Activated naive CD8-positive, alpha-beta T cell treated with anti-CD3 and anti-CD28 coated beads for 36 hours (primary cell): ENCODE measurements around the gene TMEM11. TPM values are rescaled to one million over a fixed set of nuclear protein-coding genes. Genes with fewer than 3 reads are reported as not detected.

Experiments
- DNase-seq: peaks from one replicate; pipeline ENCODE4 v3.0.0; 2021
- H3K27ac Mint-ChIP-seq: one replicate; pipeline ENCODE4 v1.8.0; 2022; ENCODE audit warnings: mild to moderate bottlenecking, moderate library complexity, mixed read lengths
- H3K27me3 Mint-ChIP-seq: one replicate; pipeline ENCODE4 v1.8.0; 2022; ENCODE audit warnings: mild to moderate bottlenecking, mixed read lengths
- H3K36me3 Mint-ChIP-seq: one replicate; pipeline ENCODE4 v1.8.0; 2021; ENCODE audit warnings: mild to moderate bottlenecking, mixed read lengths
- H3K4me1 Mint-ChIP-seq: one replicate; pipeline ENCODE4 v1.8.0; 2021; ENCODE audit warnings: mixed read lengths
- H3K4me3 Mint-ChIP-seq: one replicate; pipeline ENCODE4 v1.8.0; 2022; ENCODE audit warnings: mild to moderate bottlenecking, moderate library complexity, mixed read lengths
- H3K9me3 Mint-ChIP-seq: one replicate; pipeline ENCODE4 v1.8.0; 2022; ENCODE audit warnings: mixed read lengths
- total RNA-seq, 2 experiments: library from RNA; stranded (reverse); gene quantifications; one replicate each; pipeline ENCODE4 v1.2.3, GENCODE V29; 2021

TMEM11 gene, protein sequence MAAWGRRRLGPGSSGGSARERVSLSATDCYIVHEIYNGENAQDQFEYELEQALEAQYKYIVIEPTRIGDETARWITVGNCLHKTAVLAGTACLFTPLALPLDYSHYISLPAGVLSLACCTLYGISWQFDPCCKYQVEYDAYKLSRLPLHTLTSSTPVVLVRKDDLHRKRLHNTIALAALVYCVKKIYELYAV
- 10 to 100 TPM; 28.3 to 29.8 TPM for total RNA-seq

DNA sequence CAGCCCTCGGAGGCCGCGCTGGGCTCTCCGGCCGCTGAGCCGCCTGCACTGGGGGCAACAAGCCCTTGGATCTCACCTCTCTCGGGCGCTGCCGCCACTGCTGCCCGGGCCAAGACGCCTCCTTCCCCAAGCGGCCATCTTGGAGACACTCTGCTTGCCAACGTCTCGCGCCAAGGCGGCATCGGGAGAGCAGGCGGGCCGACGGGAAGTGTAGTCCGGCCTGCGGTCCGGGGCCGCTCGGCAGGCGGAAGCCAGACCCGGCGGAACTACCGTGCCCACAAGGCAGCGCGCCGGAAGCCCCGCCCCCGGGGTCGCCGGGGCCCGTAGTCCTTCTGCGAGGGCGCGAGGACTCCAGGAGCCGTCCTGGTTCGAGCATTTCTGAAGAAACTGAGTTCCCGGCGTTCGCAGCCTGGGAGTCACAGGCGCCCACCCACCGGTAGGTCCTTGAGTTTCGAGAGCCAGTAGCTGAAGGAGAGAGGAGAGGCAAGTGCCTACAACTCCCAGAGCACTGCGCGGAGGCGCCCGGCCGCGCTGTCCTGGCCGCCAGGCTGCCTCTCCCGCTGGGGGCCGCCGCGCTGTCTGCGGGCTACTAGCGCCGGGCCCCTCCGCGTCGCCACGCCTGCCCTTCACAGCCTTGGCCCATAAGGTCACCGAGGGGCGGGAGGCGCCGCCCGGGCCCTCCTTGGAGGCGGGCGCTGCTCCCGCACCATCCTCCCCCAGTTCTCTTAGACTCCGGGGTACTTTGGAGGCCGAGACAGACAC is at the start of gene TMEM11:
TSS of gene TMEM11 (minus strand) at position 147 of the 762 bp plus-strand sequence. CDS start at position 138, 9 bp downstream.
- H3K4me3 Mint-ChIP-seq = peak within 1 kb of the TSS; percentile 89
- peaks cover 42% of the 10 kb centered on the region for H3K36me3 Mint-ChIP-seq
- DNase-seq = peak; percentile 98
- H3K27ac Mint-ChIP-seq = peak within 1 kb of the TSS; percentile 93
- no peaks in the 10 kb centered on the region for H3K27me3 Mint-ChIP-seq
- H3K9me3 Mint-ChIP-seq = no peaks in the 10 kb centered on the region
- H3K4me1 Mint-ChIP-seq = peaks cover 64% of the 10 kb centered on the region

GRCh38 chr17:21263376-21263775 is 49.4 kb upstream of the TMEM11 start:
- Mint-ChIP-seq H3K4me1 (peaks cover 6% of the 10 kb centered on the region), H3K36me3 (no peaks in the 10 kb centered on the region), H3K9me3 (no peaks in the 10 kb centered on the region), H3K4me3 (no peak overlapping the region), H3K27me3 (no peaks in the 10 kb centered on the region), H3K27ac (no peak overlapping the region)
- DNase-seq = no peak

- H3K27me3 Mint-ChIP-seq = no peaks in the 10 kb centered on the region
- H3K36me3 Mint-ChIP-seq = no peaks in the 10 kb centered on the region
- H3K4me1 Mint-ChIP-seq = no peaks in the 10 kb centered on the region
- DNase-seq = no peak
- H3K27ac Mint-ChIP-seq = no peak overlapping the region
- H3K4me3 Mint-ChIP-seq = no peak overlapping the region
- H3K9me3 Mint-ChIP-seq = no peaks in the 10 kb centered on the region
These were observed 48.5 kb upstream of the TMEM11 start for GRCh38 chr17:21262259-21262993.

GRCh38 chr17:21258593-21258992 is 44.6 kb upstream of the TMEM11 start:
- H3K4me1 Mint-ChIP-seq = peaks cover 5% of the 10 kb centered on the region
- no peak for DNase-seq
- no peaks in the 10 kb centered on the region for H3K9me3 Mint-ChIP-seq
- H3K27me3 Mint-ChIP-seq = no peaks in the 10 kb centered on the region
- H3K36me3 Mint-ChIP-seq = no peaks in the 10 kb centered on the region
- no peak overlapping the region for H3K27ac Mint-ChIP-seq
- no peak overlapping the region for H3K4me3 Mint-ChIP-seq

- H3K4me3 Mint-ChIP-seq = peak overlapping the region; percentile 79
- H3K27ac Mint-ChIP-seq = no peak overlapping the region
These were observed 39.9 kb upstream of the TMEM11 start for GRCh38 chr17:21253646-21254441.

GRCh38 chr17:21252796-21253645 is 39.1 kb upstream of the TMEM11 start, which contains the start of gene NATD1:
Gene NATD1, minus strand, starts transcription at chr17:21253410. Its CDS starts 146 bp downstream, at chr17:21253264.
- no peaks in the 10 kb centered on the region for H3K9me3 Mint-ChIP-seq
- peak; percentile 68 for DNase-seq
- H3K27ac Mint-ChIP-seq = no peak within 1 kb of the TSS

More at GRCh38 chr17:21253646-21254441, 39.9 kb upstream of the TMEM11 start:
- H3K36me3 Mint-ChIP-seq = no peaks in the 10 kb centered on the region
- no peak for DNase-seq
- no peaks in the 10 kb centered on the region for H3K27me3 Mint-ChIP-seq
- peaks cover 7% of the 10 kb centered on the region for H3K4me1 Mint-ChIP-seq
- H3K9me3 Mint-ChIP-seq = no peaks in the 10 kb centered on the region

DNA sequence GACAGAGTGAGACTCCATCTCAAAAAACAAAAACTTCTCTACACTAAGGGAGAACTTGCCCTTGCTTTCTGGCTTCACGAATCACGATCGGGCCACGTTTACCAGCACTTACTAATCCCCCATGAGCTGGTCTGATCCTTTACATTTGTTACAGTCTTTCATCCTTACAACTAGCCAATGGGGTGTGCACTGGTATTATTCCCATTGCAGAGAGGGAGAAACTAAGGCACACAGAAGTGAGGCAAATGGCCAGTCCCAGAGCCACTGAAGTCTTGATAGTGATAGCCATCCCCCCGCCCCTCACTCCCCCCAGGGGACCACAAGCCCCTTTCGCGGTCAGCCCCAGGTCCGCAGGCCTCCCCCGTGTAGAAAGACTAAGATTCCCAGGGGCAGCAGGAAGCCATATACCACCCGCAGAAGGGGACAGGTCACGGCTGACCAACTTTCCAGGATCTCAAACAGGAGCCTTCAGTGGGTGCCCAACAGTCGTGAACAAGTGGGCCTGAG is 38.4 kb upstream of the TMEM11 start:
- Mint-ChIP-seq H3K36me3 (no peaks in the 10 kb centered on the region), H3K27ac (no peak overlapping the region), H3K27me3 (no peaks in the 10 kb centered on the region), H3K4me1 (peaks cover 7% of the 10 kb centered on the region), H3K9me3 (no peaks in the 10 kb centered on the region), H3K4me3 (peak overlapping the region; percentile 64)
- no peak for DNase-seq

More at GRCh38 chr17:21252796-21253645, 39.1 kb upstream of the TMEM11 start, which contains the start of gene NATD1:
- no peaks in the 10 kb centered on the region for H3K27me3 Mint-ChIP-seq
- H3K4me1 Mint-ChIP-seq = peaks cover 7% of the 10 kb centered on the region
- no peaks in the 10 kb centered on the region for H3K36me3 Mint-ChIP-seq
- H3K4me3 Mint-ChIP-seq = peak within 1 kb of the TSS; percentile 79

- Mint-ChIP-seq H3K27ac (no peak overlapping the region), H3K36me3 (no peaks in the 10 kb centered on the region), H3K27me3 (no peaks in the 10 kb centered on the region), H3K4me1 (peaks cover 7% of the 10 kb centered on the region), H3K4me3 (no peak overlapping the region), H3K9me3 (no peaks in the 10 kb centered on the region)
- no peak for DNase-seq
These were observed 37.5 kb upstream of the TMEM11 start for GRCh38 chr17:21251337-21252010.

DNA sequence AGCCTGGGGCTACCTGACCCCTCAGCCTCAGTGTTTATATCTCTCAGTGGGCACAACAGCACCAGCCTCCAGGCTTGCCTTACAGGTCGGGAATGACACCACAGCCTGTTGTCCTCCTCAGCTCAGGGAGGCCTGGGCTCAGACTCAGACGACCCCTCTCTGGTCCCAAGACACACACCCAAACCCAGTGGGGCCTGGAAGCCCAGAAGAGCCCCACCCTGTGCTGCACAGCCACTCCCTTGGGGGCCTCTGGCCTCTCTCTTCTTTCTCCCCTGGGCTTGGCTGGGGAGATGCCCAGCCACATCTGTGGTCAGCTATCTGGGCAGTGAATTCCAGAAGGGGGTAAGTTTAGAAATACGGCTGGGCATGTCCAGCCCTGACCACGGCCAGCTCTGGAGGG is 36.9 kb upstream of the TMEM11 start:
- no peak overlapping the region for H3K27ac Mint-ChIP-seq
- H3K36me3 Mint-ChIP-seq = no peaks in the 10 kb centered on the region
- no peaks in the 10 kb centered on the region for H3K27me3 Mint-ChIP-seq
- no peak overlapping the region for H3K4me3 Mint-ChIP-seq
- peaks cover 7% of the 10 kb centered on the region for H3K4me1 Mint-ChIP-seq
- no peaks in the 10 kb centered on the region for H3K9me3 Mint-ChIP-seq
- DNase-seq = no peak

GRCh38 chr17:21249920-21250703 is 36.2 kb upstream of the TMEM11 start:
- Mint-ChIP-seq H3K4me3 (no peak overlapping the region), H3K9me3 (no peaks in the 10 kb centered on the region), H3K27me3 (no peaks in the 10 kb centered on the region), H3K4me1 (peaks cover 9% of the 10 kb centered on the region), H3K36me3 (no peaks in the 10 kb centered on the region), H3K27ac (no peak overlapping the region)
- no peak for DNase-seq

DNA sequence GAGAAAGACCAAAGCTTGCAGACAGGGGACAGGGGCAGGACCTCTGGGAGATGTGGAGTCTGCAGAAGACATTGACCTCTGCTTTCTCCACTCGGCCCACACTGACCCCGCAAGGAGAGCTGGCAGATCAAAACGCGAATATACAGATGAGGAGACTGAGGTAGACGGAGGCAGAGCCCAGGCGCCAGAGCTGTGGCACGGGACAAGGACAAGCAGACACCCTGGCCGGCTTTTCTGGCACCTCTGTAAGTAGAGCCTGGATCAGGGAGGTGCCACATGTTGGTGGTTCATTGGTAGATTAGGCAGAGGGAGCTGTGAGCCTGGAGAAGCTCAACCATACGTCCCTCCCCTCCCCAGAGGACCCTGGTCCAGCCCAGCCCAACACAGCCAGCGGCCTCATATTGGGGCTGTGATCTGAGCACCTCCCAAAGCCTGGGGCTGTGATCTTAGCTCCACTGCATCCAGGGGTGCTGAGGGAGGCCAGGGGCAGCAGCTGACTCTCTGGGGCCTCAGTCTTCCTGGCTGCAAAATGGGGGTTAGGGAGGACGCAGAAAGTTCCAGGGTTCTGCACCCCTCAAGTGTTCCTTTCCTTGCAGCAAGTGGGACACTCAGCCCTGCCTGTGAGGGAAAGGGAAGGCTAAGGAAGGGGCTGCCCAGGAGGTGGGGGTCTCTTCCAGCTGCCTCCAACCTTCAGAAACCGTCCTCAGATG is 35.3 kb upstream of the TMEM11 start:
- DNase-seq = no peak
- Mint-ChIP-seq H3K4me1 (peaks cover 9% of the 10 kb centered on the region), H3K4me3 (no peak overlapping the region), H3K9me3 (no peaks in the 10 kb centered on the region), H3K27ac (no peak overlapping the region), H3K36me3 (no peaks in the 10 kb centered on the region), H3K27me3 (no peaks in the 10 kb centered on the region)

GRCh38 chr17:21248500-21248899 is 34.5 kb upstream of the TMEM11 start:
- Mint-ChIP-seq H3K27me3 (no peaks in the 10 kb centered on the region), H3K4me3 (no peak overlapping the region), H3K4me1 (peaks cover 4% of the 10 kb centered on the region), H3K27ac (no peak overlapping the region), H3K36me3 (no peaks in the 10 kb centered on the region), H3K9me3 (no peaks in the 10 kb centered on the region)
- DNase-seq = no peak
